Measurements from ENCODE around the gene KCTD6.
"Not testable (repeated sequence)": the region's sequence is repeated elsewhere in the genome, so short reads cannot be mapped to it uniquely, and the experiment has no call there.

KCTD6 gene

GRCh38 chr3:58522759-58523425 is 31.0 kb downstream of the KCTD6 start:
- Histone ChIP-seq H3K4me1 (ENCODE audit: control insufficient read depth in 1 of 2, insufficient read depth in 2 of 2, low read length in 2 of 2) (peaks cover 5 to 17% of the 10 kb centered on the region in 2 donors), H3K36me3 (ENCODE audit: control insufficient read depth in 1 of 2, insufficient read depth in 2 of 2, low read length in 2 of 2) (peaks cover 44 to 64% of the 10 kb centered on the region in 2 donors), H3K27ac (ENCODE audit: low read depth, low read length) (no peak overlapping the region), H3K4me3 (ENCODE audit: low read depth in 1 of 2, low read length in 2 of 2) (no peak overlapping the region), H3K27me3 (ENCODE audit: control insufficient read depth in 1 of 2, insufficient read depth in 2 of 2, low read length in 2 of 2) (no peaks in the 10 kb centered on the region), H3K9me3 (ENCODE audit: control insufficient read depth in 1 of 2, low read length in 2 of 2) (no peaks in the 10 kb centered on the region), H3K9ac (ENCODE audit: low read depth in 1 of 2, low read length in 2 of 2) (no peak overlapping the region)

DNA sequence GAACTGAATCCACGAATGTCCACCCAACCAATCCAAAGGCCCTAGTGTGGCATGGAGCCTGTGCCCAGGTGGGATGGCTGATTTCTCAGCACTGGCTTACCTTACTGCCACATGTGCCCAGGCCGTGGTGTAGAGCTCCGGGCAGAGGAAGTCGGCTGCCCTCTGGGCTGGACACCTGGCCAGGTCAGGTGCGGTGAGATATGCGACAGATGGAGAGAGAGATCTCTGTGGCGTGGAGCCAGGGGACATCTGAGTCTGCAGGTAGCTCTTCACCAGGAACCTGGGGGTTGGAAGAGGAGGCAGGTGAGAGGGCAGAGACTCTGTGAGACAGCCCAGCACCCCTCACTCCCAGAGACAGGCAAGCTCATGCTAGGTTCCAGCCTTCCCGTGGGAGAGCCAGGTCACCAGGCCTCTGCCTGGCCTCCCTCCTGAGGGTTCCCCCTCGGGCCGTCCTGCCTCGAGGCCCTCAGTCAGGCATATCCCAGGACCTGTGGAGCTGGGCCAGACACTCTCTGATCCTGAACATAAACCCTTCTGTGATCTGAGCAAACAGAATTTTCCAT is 32.5 kb downstream of the KCTD6 start:
- Histone ChIP-seq H3K27me3 (ENCODE audit: control insufficient read depth in 1 of 2, insufficient read depth in 2 of 2, low read length in 2 of 2) (no peaks in the 10 kb centered on the region), H3K9ac (ENCODE audit: low read depth in 1 of 2, low read length in 2 of 2) (no peak overlapping the region), H3K4me1 (ENCODE audit: control insufficient read depth in 1 of 2, insufficient read depth in 2 of 2, low read length in 2 of 2) (peaks cover 0 to 16% of the 10 kb centered on the region in 2 donors), H3K36me3 (ENCODE audit: control insufficient read depth in 1 of 2, insufficient read depth in 2 of 2, low read length in 2 of 2) (peaks cover 48 to 69% of the 10 kb centered on the region in 2 donors), H3K9me3 (ENCODE audit: control insufficient read depth in 1 of 2, low read length in 2 of 2) (no peaks in the 10 kb centered on the region), H3K27ac (ENCODE audit: low read depth, low read length) (peak overlapping the region; percentile 25), H3K4me3 (ENCODE audit: low read depth in 1 of 2, low read length in 2 of 2) (no peak overlapping the region)

DNA sequence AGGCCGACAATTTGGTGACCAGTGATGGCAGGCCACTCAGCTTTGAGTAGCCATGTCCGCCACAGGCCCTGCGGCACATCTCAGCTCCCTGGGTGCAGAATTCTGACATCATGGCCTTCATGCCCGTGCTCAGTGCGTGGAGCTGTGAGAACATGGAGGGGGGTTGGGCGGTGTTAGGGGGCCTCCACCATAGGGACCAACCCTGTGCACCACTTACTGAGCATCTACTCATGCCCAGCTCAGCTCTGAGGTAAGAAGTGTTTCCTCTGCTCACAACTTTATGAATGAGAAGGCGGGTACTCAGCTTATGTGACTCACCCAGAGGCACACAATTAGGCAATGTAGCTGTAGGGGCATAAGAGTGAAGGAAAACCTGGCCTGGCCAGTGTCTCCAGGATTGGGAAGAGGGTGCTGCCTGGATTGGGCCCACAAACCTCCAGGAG is 34.6 kb downstream of the KCTD6 start:
- no peaks in the 10 kb centered on the region for H3K27me3 ChIP-seq (ENCODE audit: control insufficient read depth in 1 of 2, insufficient read depth in 2 of 2, low read length in 2 of 2)
- no peak overlapping the region for H3K27ac ChIP-seq (ENCODE audit: low read depth, low read length)
- H3K36me3 ChIP-seq (ENCODE audit: control insufficient read depth in 1 of 2, insufficient read depth in 2 of 2, low read length in 2 of 2) = peaks cover 60 to 72% of the 10 kb centered on the region in 2 donors
- H3K9ac ChIP-seq (ENCODE audit: low read depth in 1 of 2, low read length in 2 of 2) = no peak overlapping the region
- H3K4me3 ChIP-seq (ENCODE audit: low read depth in 1 of 2, low read length in 2 of 2) = no peak overlapping the region
- peaks cover 0 to 4% of the 10 kb centered on the region in 2 donors for H3K4me1 ChIP-seq (ENCODE audit: control insufficient read depth in 1 of 2, insufficient read depth in 2 of 2, low read length in 2 of 2)
- H3K9me3 ChIP-seq (ENCODE audit: control insufficient read depth in 1 of 2, low read length in 2 of 2) = no peaks in the 10 kb centered on the region

- H3K36me3 ChIP-seq (ENCODE audit: control insufficient read depth in 1 of 2, insufficient read depth in 2 of 2, low read length in 2 of 2) = peaks cover 52 to 64% of the 10 kb centered on the region in 2 donors
- H3K4me3 ChIP-seq (ENCODE audit: low read depth in 1 of 2, low read length in 2 of 2); H3K27me3 ChIP-seq (ENCODE audit: control insufficient read depth in 1 of 2, insufficient read depth in 2 of 2, low read length in 2 of 2); H3K4me1 ChIP-seq (ENCODE audit: control insufficient read depth in 1 of 2, insufficient read depth in 2 of 2, low read length in 2 of 2); H3K9ac ChIP-seq (ENCODE audit: low read depth in 1 of 2, low read length in 2 of 2); H3K27ac ChIP-seq (ENCODE audit: low read depth, low read length); H3K9me3 ChIP-seq (ENCODE audit: control insufficient read depth in 1 of 2, low read length in 2 of 2): not testable (repeated sequence)
These were observed 35.5 kb downstream of the KCTD6 start for GRCh38 chr3:58527440-58527839.

DNA sequence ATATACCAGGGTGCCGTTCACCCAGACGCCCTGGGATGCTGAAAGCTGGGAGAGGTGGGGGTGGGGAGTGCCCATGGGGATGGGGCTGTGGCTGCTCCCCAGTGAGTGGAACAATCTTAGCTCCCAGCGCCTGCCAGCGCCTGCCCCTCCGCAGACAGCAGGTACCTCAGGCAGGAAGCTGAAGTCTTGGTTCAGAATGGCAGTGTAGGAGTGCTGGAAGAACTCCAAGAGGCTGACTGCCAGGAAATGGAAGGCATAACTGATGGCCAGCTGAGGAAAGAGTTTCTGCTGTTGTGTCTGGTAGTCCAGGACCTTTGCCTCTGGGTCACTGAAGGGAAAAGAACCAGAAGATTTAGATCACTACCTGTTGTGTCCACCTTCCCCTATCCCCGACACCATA is 36.7 kb downstream of the KCTD6 start:
- no peak overlapping the region for H3K4me3 ChIP-seq (ENCODE audit: low read depth in 1 of 2, low read length in 2 of 2)
- H3K27me3 ChIP-seq (ENCODE audit: control insufficient read depth in 1 of 2, insufficient read depth in 2 of 2, low read length in 2 of 2) = no peaks in the 10 kb centered on the region
- H3K9me3 ChIP-seq (ENCODE audit: control insufficient read depth in 1 of 2, low read length in 2 of 2) = no peaks in the 10 kb centered on the region
- no peak overlapping the region for H3K27ac ChIP-seq (ENCODE audit: low read depth, low read length)
- no peak overlapping the region for H3K9ac ChIP-seq (ENCODE audit: low read depth in 1 of 2, low read length in 2 of 2)
- H3K4me1 ChIP-seq (ENCODE audit: control insufficient read depth in 1 of 2, insufficient read depth in 2 of 2, low read length in 2 of 2) = peaks cover 9 to 12% of the 10 kb centered on the region in 2 donors
- H3K36me3 ChIP-seq (ENCODE audit: control insufficient read depth in 1 of 2, insufficient read depth in 2 of 2, low read length in 2 of 2) = peaks cover 48 to 64% of the 10 kb centered on the region in 2 donors

DNA sequence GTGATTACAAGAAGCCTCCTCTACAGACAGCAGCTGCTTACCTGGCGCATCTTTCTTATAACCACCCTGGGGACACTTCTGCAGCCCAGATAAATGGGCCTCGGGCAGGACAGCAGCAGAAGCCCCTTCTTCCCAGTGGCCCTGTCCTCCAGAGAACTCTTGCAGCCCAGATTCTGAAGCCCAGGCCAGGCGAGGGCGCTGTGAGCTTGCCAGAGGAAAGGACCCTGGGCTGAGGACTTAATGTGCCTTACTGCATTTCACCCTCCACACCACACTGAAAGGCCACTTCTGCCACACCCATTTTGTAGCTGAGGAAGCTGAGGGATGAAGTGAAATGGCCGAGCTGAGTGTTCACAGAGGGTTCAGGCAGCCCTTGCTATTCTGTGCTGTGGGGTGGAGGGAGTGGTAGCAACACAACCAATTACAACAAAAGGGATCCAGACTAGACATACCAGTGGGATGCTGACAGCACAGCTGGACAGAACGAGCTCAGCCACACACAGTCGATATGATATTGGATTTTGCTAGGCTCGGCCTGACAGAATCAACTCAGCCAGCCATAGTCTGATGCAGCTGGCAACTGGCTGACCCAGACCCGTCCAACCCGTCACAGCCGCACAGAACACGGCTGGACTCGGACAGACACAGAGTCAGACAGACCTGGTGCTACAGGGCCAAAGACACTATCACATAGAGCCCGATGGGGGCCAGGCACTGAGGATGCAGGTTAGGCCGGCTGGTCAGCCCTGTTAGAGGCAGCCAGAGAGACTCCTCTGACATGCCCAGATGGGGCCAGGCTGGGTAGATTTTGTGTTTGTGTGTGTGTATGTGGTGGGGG is 37.8 kb downstream of the KCTD6 start:
- no peak overlapping the region for H3K9ac ChIP-seq (ENCODE audit: low read depth in 1 of 2, low read length in 2 of 2)
- H3K27ac ChIP-seq (ENCODE audit: low read depth, low read length) = no peak overlapping the region
- H3K36me3 ChIP-seq (ENCODE audit: control insufficient read depth in 1 of 2, insufficient read depth in 2 of 2, low read length in 2 of 2) = peaks cover 40 to 62% of the 10 kb centered on the region in 2 donors

GRCh38 chr3:58530354-58530865 is 38.5 kb downstream of the KCTD6 start:
- H3K9ac ChIP-seq (ENCODE audit: low read depth in 1 of 2, low read length in 2 of 2) = no peak overlapping the region
- H3K4me3 ChIP-seq (ENCODE audit: low read depth in 1 of 2, low read length in 2 of 2) = no peak overlapping the region
- H3K9me3 ChIP-seq (ENCODE audit: control insufficient read depth in 1 of 2, low read length in 2 of 2) = no peaks in the 10 kb centered on the region
- H3K4me1 ChIP-seq (ENCODE audit: control insufficient read depth in 1 of 2, insufficient read depth in 2 of 2, low read length in 2 of 2) = peaks cover 17 to 21% of the 10 kb centered on the region in 2 donors
- no peaks in the 10 kb centered on the region for H3K27me3 ChIP-seq (ENCODE audit: control insufficient read depth in 1 of 2, insufficient read depth in 2 of 2, low read length in 2 of 2)
- H3K27ac ChIP-seq (ENCODE audit: low read depth, low read length) = no peak overlapping the region
- peaks cover 38 to 58% of the 10 kb centered on the region in 2 donors for H3K36me3 ChIP-seq (ENCODE audit: control insufficient read depth in 1 of 2, insufficient read depth in 2 of 2, low read length in 2 of 2)

More for the DNA sequence above, 37.8 kb downstream of the KCTD6 start:
- Histone ChIP-seq H3K27me3 (ENCODE audit: control insufficient read depth in 1 of 2, insufficient read depth in 2 of 2, low read length in 2 of 2) (no peaks in the 10 kb centered on the region), H3K4me1 (ENCODE audit: control insufficient read depth in 1 of 2, insufficient read depth in 2 of 2, low read length in 2 of 2) (peaks cover 10 to 14% of the 10 kb centered on the region in 2 donors), H3K4me3 (ENCODE audit: low read depth in 1 of 2, low read length in 2 of 2) (no peak overlapping the region), H3K9me3 (ENCODE audit: control insufficient read depth in 1 of 2, low read length in 2 of 2) (no peaks in the 10 kb centered on the region)

DNA sequence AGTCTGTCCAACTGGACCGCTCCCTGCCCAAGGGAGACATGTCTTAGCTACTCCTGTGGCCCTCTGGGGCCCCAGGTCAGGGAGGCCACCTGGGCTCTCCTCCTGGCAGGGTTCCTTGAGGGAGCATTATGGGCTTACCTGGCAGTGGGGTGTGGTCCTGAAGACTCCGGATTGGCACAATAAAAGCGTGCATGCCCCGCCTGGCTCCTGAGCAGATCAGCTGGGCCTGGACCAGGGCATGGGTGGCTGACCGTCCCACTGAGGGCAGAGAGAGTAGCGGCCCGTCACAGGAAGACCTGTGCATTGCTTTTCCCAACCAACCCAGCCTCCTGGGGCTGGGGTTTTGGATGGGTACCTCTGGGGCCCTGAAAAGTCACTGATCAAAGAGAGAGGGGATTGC is 39.7 kb downstream of the KCTD6 start:
- Histone ChIP-seq H3K9ac (ENCODE audit: low read depth in 1 of 2, low read length in 2 of 2) (no peak overlapping the region), H3K27ac (ENCODE audit: low read depth, low read length) (no peak overlapping the region), H3K9me3 (ENCODE audit: control insufficient read depth in 1 of 2, low read length in 2 of 2) (no peaks in the 10 kb centered on the region), H3K4me1 (ENCODE audit: control insufficient read depth in 1 of 2, insufficient read depth in 2 of 2, low read length in 2 of 2) (peaks cover 29 to 32% of the 10 kb centered on the region in 2 donors), H3K4me3 (ENCODE audit: low read depth in 1 of 2, low read length in 2 of 2) (no peak overlapping the region), H3K27me3 (ENCODE audit: control insufficient read depth in 1 of 2, insufficient read depth in 2 of 2, low read length in 2 of 2) (no peaks in the 10 kb centered on the region), H3K36me3 (ENCODE audit: control insufficient read depth in 1 of 2, insufficient read depth in 2 of 2, low read length in 2 of 2) (peaks cover 36 to 49% of the 10 kb centered on the region in 2 donors)

DNA sequence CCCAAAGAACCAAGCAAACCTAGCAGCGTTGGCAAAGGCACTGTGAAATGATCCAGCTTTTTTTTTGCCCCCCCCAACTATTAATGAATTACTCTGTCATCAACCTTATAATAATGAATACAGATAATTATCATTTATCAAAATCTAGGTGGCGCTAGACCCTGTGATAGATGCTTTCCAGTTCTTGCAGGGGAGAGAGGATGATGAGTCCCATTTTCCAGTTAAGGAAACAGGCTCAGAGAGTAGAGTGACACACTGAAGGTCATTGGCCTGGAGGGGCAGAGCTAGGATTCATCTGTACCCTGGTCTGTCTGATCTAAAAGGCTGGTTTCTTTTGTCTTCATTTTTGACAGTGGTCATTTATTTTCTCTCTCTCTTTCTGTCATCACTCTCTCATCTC is 40.1 kb downstream of the KCTD6 start:
- peaks cover 32 to 46% of the 10 kb centered on the region in 2 donors for H3K36me3 ChIP-seq (ENCODE audit: control insufficient read depth in 1 of 2, insufficient read depth in 2 of 2, low read length in 2 of 2)
- peaks cover 33 to 36% of the 10 kb centered on the region in 2 donors for H3K4me1 ChIP-seq (ENCODE audit: control insufficient read depth in 1 of 2, insufficient read depth in 2 of 2, low read length in 2 of 2)
- H3K27me3 ChIP-seq (ENCODE audit: control insufficient read depth in 1 of 2, insufficient read depth in 2 of 2, low read length in 2 of 2) = no peaks in the 10 kb centered on the region
- H3K27ac ChIP-seq (ENCODE audit: low read depth, low read length) = no peak overlapping the region
- H3K9me3 ChIP-seq (ENCODE audit: control insufficient read depth in 1 of 2, low read length in 2 of 2) = no peaks in the 10 kb centered on the region
- H3K9ac ChIP-seq (ENCODE audit: low read depth in 1 of 2, low read length in 2 of 2) = no peak overlapping the region
- H3K4me3 ChIP-seq (ENCODE audit: low read depth in 1 of 2, low read length in 2 of 2) = no peak overlapping the region

- peaks cover 31 to 46% of the 10 kb centered on the region in 2 donors for H3K36me3 ChIP-seq (ENCODE audit: control insufficient read depth in 1 of 2, insufficient read depth in 2 of 2, low read length in 2 of 2)
These were observed 40.9 kb downstream of the KCTD6 start for GRCh38 chr3:58532794-58533220.

More at GRCh38 chr3:58532794-58533220, 40.9 kb downstream of the KCTD6 start:
- no peaks in the 10 kb centered on the region for H3K27me3 ChIP-seq (ENCODE audit: control insufficient read depth in 1 of 2, insufficient read depth in 2 of 2, low read length in 2 of 2)
- H3K9me3 ChIP-seq (ENCODE audit: control insufficient read depth in 1 of 2, low read length in 2 of 2) = no peaks in the 10 kb centered on the region
- peaks cover 40 to 43% of the 10 kb centered on the region in 2 donors for H3K4me1 ChIP-seq (ENCODE audit: control insufficient read depth in 1 of 2, insufficient read depth in 2 of 2, low read length in 2 of 2)
- no peak overlapping the region for H3K4me3 ChIP-seq (ENCODE audit: low read depth in 1 of 2, low read length in 2 of 2)
- no peak overlapping the region for H3K9ac ChIP-seq (ENCODE audit: low read depth in 1 of 2, low read length in 2 of 2)
- no peak overlapping the region for H3K27ac ChIP-seq (ENCODE audit: low read depth, low read length)

All from duodenal mucosa (tissue), 2 donors.